Astrocyte (in vitro differentiated cells and primary cell): ENCODE data around the gene PPP2R2C. TPM values are rescaled to one million over a fixed set of nuclear protein-coding genes. Genes with fewer than 3 reads are reported as not detected.

Experiments used
- DNase-seq: peaks from one replicate; pipeline ENCODE4 v3.0.0-alpha.2; 2010; ENCODE audit warnings: low read depth
- FAIRE-seq: peaks from 2 replicates; lab custom pipeline; 2011; peaks lifted over from hg19 to GRCh38; lab: Jason Lieb, UNC
- H2AFZ ChIP-seq: 2 replicates; pipeline ENCODE4 v1.6.0; 2012; ENCODE audit warnings: low read depth, low read length, inconsistent platforms
- H3K27ac ChIP-seq: 2 replicates; pipeline ENCODE4 v1.5.1; 2011; ENCODE audit warnings: low read depth, low read length, inconsistent platforms
- H3K27me3 ChIP-seq: 2 replicates; pipeline ENCODE4 v1.6.0; 2011; ENCODE audit warnings: low read length, inconsistent platforms; ENCODE audit not compliant: insufficient read depth
- H3K36me3 ChIP-seq: 2 replicates; pipeline ENCODE4 v1.5.1; 2011; ENCODE audit warnings: low read length, inconsistent platforms; ENCODE audit not compliant: insufficient read depth
- H3K4me1 ChIP-seq: 2 replicates; pipeline ENCODE4 v1.5.1; 2011; ENCODE audit warnings: low read length, inconsistent platforms; ENCODE audit not compliant: insufficient read depth
- H3K4me2 ChIP-seq: 2 replicates; pipeline ENCODE4 v1.6.0; 2012; ENCODE audit warnings: low read length, inconsistent platforms
- H3K4me3 ChIP-seq: 2 replicates; pipeline ENCODE4 v1.5.1; 2011; ENCODE audit warnings: low read depth, mild to moderate bottlenecking, low read length, inconsistent platforms; ENCODE audit not compliant: insufficient read depth
- H3K79me2 ChIP-seq: 2 replicates; pipeline ENCODE4 v1.6.0; 2012; ENCODE audit warnings: mild to moderate bottlenecking, low read length, inconsistent platforms; ENCODE audit not compliant: insufficient read depth
- H3K9ac ChIP-seq: 2 replicates; pipeline ENCODE4 v1.6.0; 2012; ENCODE audit warnings: mild to moderate bottlenecking, low read length, inconsistent platforms
- H3K9me3 ChIP-seq: 2 replicates; pipeline ENCODE4 v1.5.1; 2012; ENCODE audit warnings: low read depth, mild to moderate bottlenecking, low read length, inconsistent platforms; ENCODE audit not compliant: insufficient read depth
- H4K20me1 ChIP-seq: 2 replicates; pipeline ENCODE4 v1.6.0; 2012; ENCODE audit warnings: low read length, inconsistent platforms; ENCODE audit not compliant: insufficient read depth
- H3K27ac Mint-ChIP-seq: one replicate; pipeline ENCODE4 v1.8.0; 2021; ENCODE audit warnings: mild to moderate bottlenecking, mixed read lengths; ENCODE audit not compliant: unreplicated experiment
- H3K27me3 Mint-ChIP-seq: one replicate; pipeline ENCODE4 v1.8.0; 2021; ENCODE audit warnings: low read depth, mixed read lengths; ENCODE audit not compliant: unreplicated experiment
- H3K36me3 Mint-ChIP-seq: one replicate; pipeline ENCODE4 v1.8.0; 2021; ENCODE audit warnings: low read depth, mixed read lengths; ENCODE audit not compliant: unreplicated experiment
- H3K4me1 Mint-ChIP-seq: one replicate; pipeline ENCODE4 v1.8.0; 2021; ENCODE audit warnings: low read depth, mixed read lengths; ENCODE audit not compliant: unreplicated experiment
- H3K4me3 Mint-ChIP-seq: one replicate; pipeline ENCODE4 v1.8.0; 2021; ENCODE audit warnings: mild to moderate bottlenecking, moderate library complexity, mixed read lengths; ENCODE audit not compliant: unreplicated experiment
- H3K9me3 Mint-ChIP-seq: one replicate; pipeline ENCODE4 v1.8.0; 2021; ENCODE audit warnings: mild to moderate bottlenecking, mixed read lengths; ENCODE audit not compliant: unreplicated experiment
- CTCF ChIP-seq: IDR thresholded peaks from 2 replicates; pipeline ENCODE4 v1.5.1; 2011; ENCODE audit warnings: low read depth, mild to moderate bottlenecking, inconsistent platforms, low read length, moderate library complexity; ENCODE audit not compliant: insufficient read depth
- EZH2 ChIP-seq: IDR thresholded peaks from 2 replicates; pipeline ENCODE4 v1.6.1; 2012; ENCODE audit warnings: mild to moderate bottlenecking, low read length, inconsistent platforms; ENCODE audit not compliant: insufficient read depth
- total RNA-seq: library from RNA; stranded (reverse); gene quantifications from 2 replicates; pipeline ENCODE4 v1.2.1, GENCODE V29; 2021

The PPP2R2C gene
- total RNA-seq, 1 donor from 2014 or later: 1.1 TPM

GRCh38 chr4:6396696-6397236 lies 75.6 kb downstream of the PPP2R2C start:
- Mint-ChIP-seq H3K9me3 (peaks cover 3% of the 10 kb centered on the region), H3K36me3 (no peaks in the 10 kb centered on the region), H3K27me3 (peaks cover 49% of the 10 kb centered on the region), H3K27ac (no peak overlapping the region), H3K4me3 (no peak overlapping the region), H3K4me1 (no peaks in the 10 kb centered on the region)
- no peak for TF ChIP-seq EZH2
- TF ChIP-seq CTCF: no peak
- no peak overlapping the region for H3K4me3 ChIP-seq
- no peak overlapping the region for H3K27ac ChIP-seq
- DNase-seq (no peak), FAIRE-seq (no peak)
- no peaks in the 10 kb centered on the region for H3K79me2 ChIP-seq
- H3K9me3 ChIP-seq: no peaks in the 10 kb centered on the region
- no peaks in the 10 kb centered on the region for H3K4me1 ChIP-seq
- no peaks in the 10 kb centered on the region for H3K36me3 ChIP-seq
- H3K9ac ChIP-seq: no peak overlapping the region
- peaks cover 17% of the 10 kb centered on the region for H3K27me3 ChIP-seq
- H4K20me1 ChIP-seq: no peaks in the 10 kb centered on the region
- H2AFZ ChIP-seq: no peak overlapping the region
- H3K4me2 ChIP-seq: no peak overlapping the region

GRCh38 chr4:6395466-6396228 lies 76.8 kb downstream of the PPP2R2C start:
- no peak overlapping the region for H3K27ac Mint-ChIP-seq
- peaks cover 2% of the 10 kb centered on the region for H3K9me3 Mint-ChIP-seq
- Histone ChIP-seq H3K9ac (no peak overlapping the region), H3K9me3 (no peaks in the 10 kb centered on the region), H3K4me1 (no peaks in the 10 kb centered on the region), H3K36me3 (no peaks in the 10 kb centered on the region), H3K79me2 (no peaks in the 10 kb centered on the region), H3K27ac (no peak overlapping the region), H3K27me3 (peaks cover 17% of the 10 kb centered on the region), H4K20me1 (no peaks in the 10 kb centered on the region), H3K4me2 (no peak overlapping the region), H3K4me3 (no peak overlapping the region), H2AFZ (no peak overlapping the region)
- FAIRE-seq (no peak), DNase-seq (no peak)
- no peaks in the 10 kb centered on the region for H3K4me1 Mint-ChIP-seq
- H3K36me3 Mint-ChIP-seq: no peaks in the 10 kb centered on the region
- TF ChIP-seq CTCF: no peak
- TF ChIP-seq EZH2: no peak
- H3K27me3 Mint-ChIP-seq: peaks cover 49% of the 10 kb centered on the region
- H3K4me3 Mint-ChIP-seq: no peak overlapping the region

- H3K4me1 ChIP-seq: no peaks in the 10 kb centered on the region
- H3K4me2 ChIP-seq: no peak overlapping the region
- no peak overlapping the region for H3K27ac ChIP-seq
- no peak overlapping the region for H3K4me3 Mint-ChIP-seq
- no peaks in the 10 kb centered on the region for H3K79me2 ChIP-seq
- H4K20me1 ChIP-seq: no peaks in the 10 kb centered on the region
- no peaks in the 10 kb centered on the region for H3K4me1 Mint-ChIP-seq
- TF ChIP-seq EZH2 (no peak), CTCF (no peak)
- no peak overlapping the region for H3K4me3 ChIP-seq
- H3K9ac ChIP-seq: no peak overlapping the region
- no peak for FAIRE-seq
- no peak overlapping the region for H3K27ac Mint-ChIP-seq
- H3K36me3 ChIP-seq: no peaks in the 10 kb centered on the region
- no peaks in the 10 kb centered on the region for H3K9me3 ChIP-seq
- no peaks in the 10 kb centered on the region for H3K9me3 Mint-ChIP-seq
- peaks cover 16% of the 10 kb centered on the region for H3K27me3 ChIP-seq
- peaks cover 46% of the 10 kb centered on the region for H3K27me3 Mint-ChIP-seq
- no peak for DNase-seq
- H2AFZ ChIP-seq: no peak overlapping the region
- no peaks in the 10 kb centered on the region for H3K36me3 Mint-ChIP-seq
Observed at GRCh38 chr4:6394671-6395081, 77.7 kb downstream of the PPP2R2C start.
